Caco-2 (cell line): ENCODE measurements around the gene PCDH17. TPM values are rescaled to one million over a fixed set of nuclear protein-coding genes. Genes with fewer than 3 reads are reported as not detected.

Source experiments
- BruUV-seq: library from RNA; stranded (reverse); fragments of 400-500 nt; replicated peaks from 2 replicates; lab custom pipeline; 2021; lab: Mats Ljungman, UMichigan
- CTCF ChIA-PET: fragments of 300-600 bp; sonication (Branson Sonifier 250); formaldehyde crosslinking; loops from one replicate; lab custom pipeline; 2022; ENCODE audit warnings: antibody characterized with exemption; lab: Charles Lee
- POLR2A ChIA-PET: fragments of 300-600 bp; sonication (Branson Sonifier 250); formaldehyde crosslinking; loops from one replicate; lab custom pipeline; 2022; ENCODE audit warnings: antibody characterized with exemption; lab: Charles Lee
- DNase-seq, 2 experiments: peaks; one replicate each; pipeline versions ENCODE4 v3.0.0 to v3.0.0-alpha.2; 2020 to 2022
- H3K27me3 ChIP-seq: replicated peaks from 2 replicates; pipeline ENCODE4 v1.6.0; 2011; ENCODE audit warnings: low read length; ENCODE audit not compliant: control insufficient read depth, insufficient read depth
- H3K36me3 ChIP-seq: 2 replicates; pipeline ENCODE4 v1.5.1; 2011; ENCODE audit warnings: low read length; ENCODE audit not compliant: control insufficient read depth, insufficient read depth
- H3K4me1 ChIP-seq: fragments of 250-450 bp; sonication (Bioruptor Pico); 2 replicates; pipeline ENCODE4 v1.5.1; 2020; ENCODE audit warnings: mild to moderate bottlenecking
- H3K4me3 ChIP-seq: 2 replicates; pipeline ENCODE4 v1.5.1; 2011; ENCODE audit warnings: low read depth, mild to moderate bottlenecking, control low read depth, low read length
- H3K9me3 ChIP-seq: fragments of 250-450 bp; sonication (Bioruptor Pico); 2 replicates; pipeline ENCODE4 v1.5.1; 2020; ENCODE audit warnings: mild to moderate bottlenecking, moderate library complexity
- H3K27ac Mint-ChIP-seq: one replicate; pipeline ENCODE4 v1.8.0; 2022; ENCODE audit warnings: mixed read lengths; ENCODE audit not compliant: unreplicated experiment
- H3K27me3 Mint-ChIP-seq: one replicate; pipeline ENCODE4 v1.8.0; 2022; ENCODE audit warnings: mixed read lengths; ENCODE audit not compliant: insufficient read depth, unreplicated experiment
- H3K36me3 Mint-ChIP-seq: one replicate; pipeline ENCODE4 v1.8.0; 2022; ENCODE audit warnings: mild to moderate bottlenecking, mixed read lengths; ENCODE audit not compliant: insufficient read depth, unreplicated experiment
- H3K4me1 Mint-ChIP-seq: one replicate; pipeline ENCODE4 v1.8.0; 2022; ENCODE audit warnings: low read depth, mixed read lengths; ENCODE audit not compliant: unreplicated experiment
- H3K4me3 Mint-ChIP-seq: one replicate; pipeline ENCODE4 v1.8.0; 2022; ENCODE audit warnings: mild to moderate bottlenecking, moderate library complexity, mixed read lengths; ENCODE audit not compliant: unreplicated experiment
- H3K9me3 Mint-ChIP-seq: one replicate; pipeline ENCODE4 v1.8.0; 2022; ENCODE audit warnings: mixed read lengths; ENCODE audit not compliant: unreplicated experiment
- intact Hi-C: fragments of 100-400 bp; cut with micrococcal nuclease; formaldehyde crosslinking; loops from one replicate; pipeline ENCODE4 v1.10.0; 2022; ENCODE audit not compliant: unreplicated experiment
- total RNA-seq: library from RNA; stranded (reverse); gene quantifications from 2 replicates; pipeline ENCODE4 v1.2.3, GENCODE V29; 2022
- TF ChIP-seq, protein P1 (sequence below), 2 experiments: fragments of 200-600 bp in 1 of 2; IDR thresholded peaks; 1 replicate in 1 of 2; 2 replicates in 1 of 2; pipeline versions ENCODE4 v1.5.1 to v1.8.0; 2011 to 2022; ENCODE audit warnings: antibody characterized with exemption in 1 of 2, control low read depth in 1 of 2, inconsistent platforms in 1 of 2, low read depth in 1 of 2, low read length in 1 of 2, mild to moderate bottlenecking in 1 of 2, moderate library complexity in 1 of 2; ENCODE audit not compliant: insufficient read depth in 1 of 2, severe bottlenecking in 1 of 2, unreplicated experiment in 1 of 2

Gene PCDH17
- total RNA-seq, 1 experiment from 2014 or later, result not detected

DNA sequence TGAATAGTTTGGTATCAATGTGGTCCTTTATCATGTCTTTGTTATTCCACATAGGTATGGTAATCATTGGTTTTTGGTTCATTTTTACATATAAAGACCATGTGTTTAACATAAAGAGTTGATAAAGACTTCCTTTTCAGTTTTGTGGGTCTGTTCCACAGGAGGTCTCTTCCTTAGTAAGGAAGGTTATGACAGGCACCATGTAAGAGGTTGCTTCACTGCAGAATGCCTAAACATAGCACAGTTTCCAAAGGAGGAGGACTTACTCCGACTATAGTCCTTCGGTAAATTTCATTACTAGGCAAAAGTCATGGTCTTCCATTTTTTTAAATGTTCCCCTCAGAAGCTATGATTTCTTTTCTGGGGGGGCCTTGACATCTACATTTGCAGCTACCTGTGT lies 27.1 kb upstream of the PCDH17 start:
- H3K36me3 ChIP-seq, result no peaks in the 10 kb centered on the region
- TF ChIP-seq, protein P1, sequence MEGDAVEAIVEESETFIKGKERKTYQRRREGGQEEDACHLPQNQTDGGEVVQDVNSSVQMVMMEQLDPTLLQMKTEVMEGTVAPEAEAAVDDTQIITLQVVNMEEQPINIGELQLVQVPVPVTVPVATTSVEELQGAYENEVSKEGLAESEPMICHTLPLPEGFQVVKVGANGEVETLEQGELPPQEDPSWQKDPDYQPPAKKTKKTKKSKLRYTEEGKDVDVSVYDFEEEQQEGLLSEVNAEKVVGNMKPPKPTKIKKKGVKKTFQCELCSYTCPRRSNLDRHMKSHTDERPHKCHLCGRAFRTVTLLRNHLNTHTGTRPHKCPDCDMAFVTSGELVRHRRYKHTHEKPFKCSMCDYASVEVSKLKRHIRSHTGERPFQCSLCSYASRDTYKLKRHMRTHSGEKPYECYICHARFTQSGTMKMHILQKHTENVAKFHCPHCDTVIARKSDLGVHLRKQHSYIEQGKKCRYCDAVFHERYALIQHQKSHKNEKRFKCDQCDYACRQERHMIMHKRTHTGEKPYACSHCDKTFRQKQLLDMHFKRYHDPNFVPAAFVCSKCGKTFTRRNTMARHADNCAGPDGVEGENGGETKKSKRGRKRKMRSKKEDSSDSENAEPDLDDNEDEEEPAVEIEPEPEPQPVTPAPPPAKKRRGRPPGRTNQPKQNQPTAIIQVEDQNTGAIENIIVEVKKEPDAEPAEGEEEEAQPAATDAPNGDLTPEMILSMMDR (IDR thresholded peaks at IDR 0.05; ENCODE audit: insufficient read depth in 1 of 2, low read depth in 1 of 2, low read length in 1 of 2, severe bottlenecking in 1 of 2, unreplicated experiment in 1 of 2), result no peak
- POLR2A ChIA-PET, result no interaction called here
- H3K9me3 ChIP-seq, result no peaks in the 10 kb centered on the region
- no TSS peak for BruUV-seq
- H3K27me3 ChIP-seq, result no peaks in the 10 kb centered on the region
- Mint-ChIP-seq H3K27ac (no peak overlapping the region), H3K4me3 (no peak overlapping the region), H3K9me3 (no peaks in the 10 kb centered on the region), H3K36me3 (no peaks in the 10 kb centered on the region), H3K27me3 (peaks cover 4% of the 10 kb centered on the region), H3K4me1 (no peaks in the 10 kb centered on the region)
- CTCF ChIA-PET, result no interaction called here
- no peak for DNase-seq
- no peaks in the 10 kb centered on the region for H3K4me1 ChIP-seq
- intact Hi-C loops, result no loop called here
- H3K4me3 ChIP-seq, result no peak overlapping the region

GRCh38 chr13:57611969-57612368 lies 19.6 kb upstream of the PCDH17 start:
- Histone ChIP-seq H3K27me3 (no peaks in the 10 kb centered on the region), H3K4me1 (no peaks in the 10 kb centered on the region), H3K9me3 (no peaks in the 10 kb centered on the region), H3K4me3 (no peak overlapping the region), H3K36me3 (no peaks in the 10 kb centered on the region)
- Mint-ChIP-seq H3K36me3 (no peaks in the 10 kb centered on the region), H3K4me3 (no peak overlapping the region), H3K4me1 (no peaks in the 10 kb centered on the region), H3K27me3 (no peaks in the 10 kb centered on the region), H3K27ac (no peak overlapping the region), H3K9me3 (no peaks in the 10 kb centered on the region)
- no TSS peak for BruUV-seq
- TF ChIP-seq, protein P1 (IDR thresholded peaks at IDR 0.05; ENCODE audit: insufficient read depth in 1 of 2, low read depth in 1 of 2, low read length in 1 of 2, severe bottlenecking in 1 of 2, unreplicated experiment in 1 of 2), result no peak
- no peak for DNase-seq
- intact Hi-C loops, result no loop called here
- POLR2A ChIA-PET, result no interaction called here
- CTCF ChIA-PET, result no interaction called here

DNA sequence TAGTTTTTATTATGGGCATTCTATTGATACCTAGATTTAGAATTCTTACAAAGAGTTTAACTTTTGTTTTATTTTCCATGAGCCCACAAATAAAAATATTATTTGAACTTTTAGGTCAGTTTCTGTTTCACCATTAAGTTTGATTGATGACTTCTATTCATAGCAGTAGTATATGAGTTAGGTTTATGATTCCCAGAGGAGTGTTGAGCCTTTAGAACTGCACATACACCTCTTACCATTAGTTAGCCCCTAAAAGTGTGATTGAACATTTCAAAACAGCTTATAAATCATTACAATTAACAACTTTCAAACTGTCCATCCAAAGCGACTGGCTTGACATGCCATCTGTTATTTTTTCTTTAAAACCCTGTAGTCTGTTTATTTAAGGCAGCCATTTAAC lies 19.0 kb upstream of the PCDH17 start:
- no TSS peak for BruUV-seq
- Mint-ChIP-seq H3K27me3 (no peaks in the 10 kb centered on the region), H3K36me3 (no peaks in the 10 kb centered on the region), H3K27ac (no peak overlapping the region), H3K9me3 (no peaks in the 10 kb centered on the region), H3K4me3 (no peak overlapping the region), H3K4me1 (no peaks in the 10 kb centered on the region)
- Histone ChIP-seq H3K36me3 (no peaks in the 10 kb centered on the region), H3K9me3 (no peaks in the 10 kb centered on the region), H3K4me1 (no peaks in the 10 kb centered on the region), H3K4me3 (no peak overlapping the region), H3K27me3 (no peaks in the 10 kb centered on the region)
- POLR2A ChIA-PET, result no interaction called here
- no peak for DNase-seq
- TF ChIP-seq, protein P1 (IDR thresholded peaks at IDR 0.05; ENCODE audit: insufficient read depth in 1 of 2, low read depth in 1 of 2, low read length in 1 of 2, severe bottlenecking in 1 of 2, unreplicated experiment in 1 of 2), result no peak
- CTCF ChIA-PET, result no interaction called here
- intact Hi-C loops, result no loop called here
